GM12864 (cell line): ENCODE results near the gene WDR81.

ENCODE experiments used
- DNase-seq: peaks from one replicate; pipeline ENCODE4 v3.0.0-alpha.2; 2011; ENCODE audit warnings: low read depth
- H3K4me3 ChIP-seq: 2 replicates; pipeline ENCODE4 v1.5.1; 2011; ENCODE audit warnings: mild to moderate bottlenecking, low read depth, low read length, control low read depth
- TF ChIP-seq, protein P1 (sequence below): IDR thresholded peaks from 2 replicates; pipeline ENCODE4 v1.5.1; 2011; ENCODE audit warnings: low read depth, mild to moderate bottlenecking, moderate library complexity, low read length, control low read depth, inconsistent platforms; ENCODE audit errors: missing control alignments

WDR81 gene

DNA sequence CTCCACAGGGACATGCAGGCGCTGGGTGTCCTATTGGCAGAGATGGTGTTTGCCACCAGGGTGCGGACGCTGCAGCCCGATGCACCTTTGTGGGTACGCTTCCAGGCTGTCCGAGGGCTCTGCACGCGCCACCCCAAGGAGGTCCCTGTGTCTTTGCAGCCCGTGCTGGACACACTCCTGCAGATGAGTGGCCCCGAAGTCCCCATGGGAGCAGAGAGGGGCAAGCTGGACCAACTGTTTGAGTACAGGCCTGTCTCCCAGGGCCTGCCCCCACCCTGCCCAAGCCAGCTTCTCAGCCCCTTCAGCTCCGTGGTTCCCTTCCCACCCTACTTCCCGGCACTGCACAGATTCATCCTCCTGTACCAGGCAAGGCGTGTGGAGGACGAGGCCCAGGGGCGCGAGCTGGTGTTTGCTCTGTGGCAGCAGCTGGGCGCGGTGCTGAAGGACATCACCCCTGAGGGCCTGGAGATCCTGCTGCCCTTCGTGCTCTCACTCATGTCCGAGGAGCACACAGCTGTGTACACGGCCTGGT lies 2.8 kb downstream of the WDR81 start:
- TF ChIP-seq, protein P1, sequence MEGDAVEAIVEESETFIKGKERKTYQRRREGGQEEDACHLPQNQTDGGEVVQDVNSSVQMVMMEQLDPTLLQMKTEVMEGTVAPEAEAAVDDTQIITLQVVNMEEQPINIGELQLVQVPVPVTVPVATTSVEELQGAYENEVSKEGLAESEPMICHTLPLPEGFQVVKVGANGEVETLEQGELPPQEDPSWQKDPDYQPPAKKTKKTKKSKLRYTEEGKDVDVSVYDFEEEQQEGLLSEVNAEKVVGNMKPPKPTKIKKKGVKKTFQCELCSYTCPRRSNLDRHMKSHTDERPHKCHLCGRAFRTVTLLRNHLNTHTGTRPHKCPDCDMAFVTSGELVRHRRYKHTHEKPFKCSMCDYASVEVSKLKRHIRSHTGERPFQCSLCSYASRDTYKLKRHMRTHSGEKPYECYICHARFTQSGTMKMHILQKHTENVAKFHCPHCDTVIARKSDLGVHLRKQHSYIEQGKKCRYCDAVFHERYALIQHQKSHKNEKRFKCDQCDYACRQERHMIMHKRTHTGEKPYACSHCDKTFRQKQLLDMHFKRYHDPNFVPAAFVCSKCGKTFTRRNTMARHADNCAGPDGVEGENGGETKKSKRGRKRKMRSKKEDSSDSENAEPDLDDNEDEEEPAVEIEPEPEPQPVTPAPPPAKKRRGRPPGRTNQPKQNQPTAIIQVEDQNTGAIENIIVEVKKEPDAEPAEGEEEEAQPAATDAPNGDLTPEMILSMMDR: no peak
- H3K4me3 ChIP-seq: no peak overlapping the region
- DNase-seq: no peak

DNA sequence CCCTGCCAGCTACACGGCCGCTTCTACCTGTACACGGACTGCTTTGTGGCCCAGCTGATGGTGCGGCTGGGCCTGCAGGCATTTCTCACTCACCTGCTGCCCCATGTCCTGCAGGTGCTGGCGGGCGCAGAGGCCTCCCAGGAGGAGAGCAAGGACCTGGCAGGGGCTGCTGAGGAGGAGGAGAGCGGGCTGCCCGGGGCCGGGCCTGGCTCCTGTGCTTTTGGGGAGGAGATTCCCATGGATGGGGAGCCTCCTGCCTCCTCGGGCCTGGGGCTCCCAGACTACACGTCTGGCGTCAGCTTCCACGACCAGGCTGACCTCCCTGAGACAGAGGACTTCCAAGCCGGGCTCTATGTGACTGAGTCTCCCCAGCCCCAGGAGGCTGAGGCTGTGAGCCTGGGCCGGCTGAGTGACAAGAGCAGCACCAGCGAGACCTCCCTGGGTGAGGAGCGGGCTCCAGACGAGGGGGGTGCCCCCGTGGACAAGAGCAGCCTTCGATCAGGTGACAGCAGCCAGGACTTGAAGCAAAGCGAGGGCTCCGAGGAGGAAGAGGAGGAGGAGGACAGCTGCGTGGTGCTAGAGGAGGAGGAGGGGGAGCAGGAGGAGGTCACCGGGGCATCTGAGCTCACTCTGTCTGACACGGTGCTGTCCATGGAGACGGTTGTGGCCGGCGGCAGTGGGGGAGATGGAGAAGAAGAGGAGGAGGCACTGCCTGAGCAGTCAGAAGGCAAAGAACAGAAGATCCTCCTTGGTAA lies 3.5 kb downstream of the WDR81 start:
- DNase-seq: no peak
- TF ChIP-seq, protein P1: no peak
- no peak overlapping the region for H3K4me3 ChIP-seq

GRCh38 chr17:1729966-1730325 lies 5.4 kb downstream of the WDR81 start:
- TF ChIP-seq, protein P1: no peak
- H3K4me3 ChIP-seq: no peak overlapping the region
- no peak for DNase-seq

GRCh38 chr17:1730326-1731193 lies 6.1 kb downstream of the WDR81 start:
- H3K4me3 ChIP-seq: no peak overlapping the region
- no peak for DNase-seq
- TF ChIP-seq, protein P1: no peak

DNA sequence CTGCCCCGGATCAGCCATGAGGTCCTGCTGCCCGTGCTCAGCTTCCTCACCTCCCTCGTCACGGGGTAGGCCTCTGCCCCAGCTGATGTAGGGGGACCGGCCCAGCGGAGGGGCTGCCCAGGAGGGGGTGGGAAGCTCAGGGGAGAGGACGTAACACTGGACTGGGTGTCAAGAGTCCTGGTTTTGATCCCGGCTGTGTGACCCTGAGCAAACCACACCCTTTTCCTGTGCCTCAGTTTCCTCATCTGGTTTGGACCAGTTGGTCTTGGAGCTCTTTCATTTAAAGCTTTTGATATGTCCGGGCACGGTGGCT lies 6.6 kb downstream of the WDR81 start:
- DNase-seq: no peak
- H3K4me3 ChIP-seq: no peak overlapping the region
- TF ChIP-seq, protein P1: no peak

DNA sequence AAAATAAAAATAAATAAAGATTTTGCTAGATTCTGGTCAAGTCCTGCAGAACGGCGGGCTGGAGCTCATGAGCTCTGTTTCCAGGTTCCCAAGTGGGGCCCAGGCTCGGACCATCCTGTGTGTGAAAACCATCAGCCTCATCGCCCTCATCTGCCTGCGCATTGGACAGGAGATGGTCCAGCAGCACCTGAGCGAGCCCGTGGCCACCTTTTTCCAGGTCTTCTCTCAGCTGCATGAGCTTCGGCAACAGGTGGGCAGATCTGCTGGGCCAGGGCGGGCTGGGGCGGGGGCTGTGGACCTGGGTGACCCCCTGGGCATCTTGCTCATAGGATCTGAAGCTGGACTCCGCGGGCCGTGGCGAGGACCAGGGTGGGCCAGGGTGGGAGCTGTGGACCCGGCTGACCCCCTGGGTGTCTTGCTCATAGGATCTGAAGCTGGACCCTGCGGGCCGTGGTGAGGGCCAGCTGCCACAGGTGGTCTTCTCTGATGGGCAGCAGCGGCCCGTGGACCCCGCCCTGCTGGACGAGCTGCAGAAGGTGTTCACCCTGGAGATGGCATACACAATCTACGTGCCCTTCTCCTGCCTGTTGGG lies 7.8 kb downstream of the WDR81 start:
- TF ChIP-seq, protein P1: no peak
- H3K4me3 ChIP-seq: no peak overlapping the region
- no peak for DNase-seq
